Stomach (tissue), 9 donors: Measurements from ENCODE around the gene ATG7. TPM values are rescaled to one million over a fixed set of nuclear protein-coding genes. Genes with fewer than 3 reads are reported as not detected.
A peak's percentile ranks its signal among the peaks of the same experiment; 100 is the strongest.

Experiments used
- DNase-seq, 2 donors: peaks; one replicate each; pipeline versions ENCODE4 v3.0.0 to v3.0.0-alpha.2; 2013 to 2019
- H3K27ac ChIP-seq, 5 donors: fragments of 200-600 bp in 4 of 5; sonication (generic) in 4 of 5; one replicate each; pipeline ENCODE4 v1.5.1; 2013 to 2019; ENCODE audit warnings: mild to moderate bottlenecking in 1 of 5, moderate library complexity in 1 of 5
- H3K27me3 ChIP-seq, 3 donors: fragments of 200-600 bp; sonication (generic); one replicate each; pipeline ENCODE4 v1.5.1; 2017 to 2019; ENCODE audit warnings: mixed run types in 1 of 3
- H3K36me3 ChIP-seq, 4 donors: fragments of 200-600 bp; sonication (generic); 1 replicate in 3 of 4; 2 replicates in 1 of 4; pipeline ENCODE4 v1.5.1; 2016 to 2019
- H3K4me1 ChIP-seq, 4 donors: fragments of 200-600 bp; sonication (generic); one replicate each; pipeline ENCODE4 v1.5.1; 2016 to 2019
- H3K4me3 ChIP-seq, 4 donors: fragments of 200-600 bp; sonication (generic) in 3 of 4; one replicate each; pipeline ENCODE4 v1.5.1; 2016 to 2019; ENCODE audit warnings: mild to moderate bottlenecking in 1 of 4
- H3K9me3 ChIP-seq, 4 donors: fragments of 200-600 bp; sonication (generic); one replicate each; pipeline ENCODE4 v1.5.1; 2016 to 2019
- EP300 ChIP-seq: sonication (generic); formaldehyde crosslinking; IDR thresholded peaks from one replicate; pipeline ENCODE4 v1.6.1; 2017; ENCODE audit warnings: antibody characterized with exemption
- POLR2A ChIP-seq, 4 donors: fragments of 450-650 bp; IDR thresholded peaks; one replicate each; pipeline ENCODE4 v1.6.1; 2016; ENCODE audit warnings: antibody characterized with exemption in 4 of 4, control low read depth in 2 of 4, mild to moderate bottlenecking in 1 of 4, moderate library complexity in 1 of 4
- POLR2AphosphoS5 ChIP-seq, 3 donors: sonication (generic); formaldehyde crosslinking; IDR thresholded peaks; one replicate each; pipeline ENCODE4 v1.6.1; 2016; ENCODE audit warnings: antibody characterized with exemption in 3 of 3
- WGBS, 5 donors: extraction: QIAGEN DNeasy Blood & Tissue Kit in 3 of 5; methylation state at CpG; one replicate each; pipeline versions ENCODE4 v1.1.5 to v1.1.7; 2013 to 2018; 5-methylcytosine and 5-hydroxymethylcytosine counted together
- intact Hi-C: fragments of 100-400 bp; cut with DNase I; formaldehyde crosslinking; loops from one replicate; pipeline ENCODE4 v1.15.1; 2023; ENCODE audit warnings: low total_unique reads
- polyA plus RNA-seq, 3 donors: library from polyadenylated mRNA; stranded (reverse); fragments of 200-250 nt; gene quantifications; one replicate each; pipeline ENCODE4 v1.2.3, GENCODE V29; 2013
- total RNA-seq, 5 donors: library from RNA; depleted of rRNA; stranded (reverse); fragments of >200 nt; gene quantifications; one replicate each; pipeline versions ENCODE4 v1.1.0 to v1.2.3, GENCODE V29; 2014 to 2016
- TF ChIP-seq, protein P1 (sequence below), 7 experiments: fragments of 450-650 bp in 4 of 7; fragments of 200-600 bp in 3 of 7; sonication (generic) in 3 of 7; IDR thresholded peaks; one replicate each; pipeline ENCODE4 v1.5.1; 2016 to 2019; ENCODE audit warnings: antibody characterized with exemption in 7 of 7, control low read depth in 2 of 7, mild to moderate bottlenecking in 1 of 7
- donor health status: healthy with polysubstance abuse.
- donor health status: Bipolar disorder and iron deficiency.
- donor health status: healthy.

Gene ATG7
- total and polyA plus RNA-seq, 8 donors = 6.8 to 167 (median 15.1) TPM

- intact Hi-C loops = no loop called here
These were observed 16.8 kb downstream of the ATG7 start for GRCh38 chr3:11288786-11289637.

GRCh38 chr3:11289864-11290263 is 17.7 kb downstream of the ATG7 start:
- peaks cover 18 to 61% (median 38%) of the 10 kb centered on the region in 4 donors for H3K4me1 ChIP-seq
- DNase-seq = no peak
- intact Hi-C loops = no loop called here
- peaks cover 0 to 4% (median 0%) of the 10 kb centered on the region in 4 donors for H3K36me3 ChIP-seq
- whole genome bisulfite sequencing, 5 donors = 75 to 88% (median 81%) methylated on average over 3 of the region's 3 CpGs
- no peaks in the 10 kb centered on the region for H3K27me3 ChIP-seq
- no peak for TF ChIP-seq EP300
- TF ChIP-seq, protein P1, sequence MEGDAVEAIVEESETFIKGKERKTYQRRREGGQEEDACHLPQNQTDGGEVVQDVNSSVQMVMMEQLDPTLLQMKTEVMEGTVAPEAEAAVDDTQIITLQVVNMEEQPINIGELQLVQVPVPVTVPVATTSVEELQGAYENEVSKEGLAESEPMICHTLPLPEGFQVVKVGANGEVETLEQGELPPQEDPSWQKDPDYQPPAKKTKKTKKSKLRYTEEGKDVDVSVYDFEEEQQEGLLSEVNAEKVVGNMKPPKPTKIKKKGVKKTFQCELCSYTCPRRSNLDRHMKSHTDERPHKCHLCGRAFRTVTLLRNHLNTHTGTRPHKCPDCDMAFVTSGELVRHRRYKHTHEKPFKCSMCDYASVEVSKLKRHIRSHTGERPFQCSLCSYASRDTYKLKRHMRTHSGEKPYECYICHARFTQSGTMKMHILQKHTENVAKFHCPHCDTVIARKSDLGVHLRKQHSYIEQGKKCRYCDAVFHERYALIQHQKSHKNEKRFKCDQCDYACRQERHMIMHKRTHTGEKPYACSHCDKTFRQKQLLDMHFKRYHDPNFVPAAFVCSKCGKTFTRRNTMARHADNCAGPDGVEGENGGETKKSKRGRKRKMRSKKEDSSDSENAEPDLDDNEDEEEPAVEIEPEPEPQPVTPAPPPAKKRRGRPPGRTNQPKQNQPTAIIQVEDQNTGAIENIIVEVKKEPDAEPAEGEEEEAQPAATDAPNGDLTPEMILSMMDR (IDR thresholded peaks at IDR 0.05) = no peak
- no peak for TF ChIP-seq POLR2A (IDR thresholded peaks at IDR 0.05)
- TF ChIP-seq POLR2AphosphoS5 (IDR thresholded peaks at IDR 0.05) = no peak
- H3K27ac ChIP-seq = peak overlapping the region in 4 of 5 donors; percentile 64 to 83 (median 73)
- no peak overlapping the region for H3K4me3 ChIP-seq
- H3K9me3 ChIP-seq = no peaks in the 10 kb centered on the region

More at GRCh38 chr3:11288786-11289637, 16.8 kb downstream of the ATG7 start:
- peak in 1 of 2 donors; percentile 47 for DNase-seq
- Histone ChIP-seq H3K36me3 (peaks cover 0 to 4% (median 2%) of the 10 kb centered on the region in 4 donors), H3K27me3 (no peaks in the 10 kb centered on the region), H3K9me3 (no peaks in the 10 kb centered on the region), H3K27ac (peak overlapping the region; percentile 6 to 83 (median 72)), H3K4me1 (peaks cover 18 to 61% (median 38%) of the 10 kb centered on the region in 4 donors), H3K4me3 (no peak overlapping the region)
- TF ChIP-seq POLR2A (IDR thresholded peaks at IDR 0.05) (no peak), POLR2AphosphoS5 (IDR thresholded peaks at IDR 0.05) (peak in 2 of 3 donors; percentile 2 to 31), EP300 (no peak)
- TF ChIP-seq, protein P1 (IDR thresholded peaks at IDR 0.05) = no peak
- 38 to 61% (median 49%) methylated on average over 7 of the region's 7 CpGs for WGBS, 5 donors

GRCh38 chr3:11290743-11291680 is 18.8 kb downstream of the ATG7 start:
- WGBS, 5 donors = 85 to 90% (median 88%) methylated on average over 11 of the region's 11 CpGs
- DNase-seq = peak in 1 of 2 donors; percentile 39
- no peaks in the 10 kb centered on the region for H3K9me3 ChIP-seq
- H3K27me3 ChIP-seq = no peaks in the 10 kb centered on the region
- intact Hi-C loops = no loop called here
- TF ChIP-seq EP300 (no peak), POLR2AphosphoS5 (IDR thresholded peaks at IDR 0.05) (no peak), POLR2A (IDR thresholded peaks at IDR 0.05) (no peak)
- TF ChIP-seq, protein P1 (IDR thresholded peaks at IDR 0.05) = no peak
- peak overlapping the region in 3 of 5 donors; percentile 10 to 74 (median 28) for H3K27ac ChIP-seq
- no peaks in the 10 kb centered on the region for H3K36me3 ChIP-seq
- H3K4me1 ChIP-seq = peaks cover 18 to 55% (median 37%) of the 10 kb centered on the region in 4 donors
- no peak overlapping the region for H3K4me3 ChIP-seq

GRCh38 chr3:11291808-11292207 is 19.6 kb downstream of the ATG7 start:
- peaks cover 18 to 48% (median 33%) of the 10 kb centered on the region in 4 donors for H3K4me1 ChIP-seq
- peaks cover 0 to 4% (median 0%) of the 10 kb centered on the region in 4 donors for H3K36me3 ChIP-seq
- no peaks in the 10 kb centered on the region for H3K27me3 ChIP-seq
- DNase-seq = peak in 1 of 2 donors; percentile 36
- WGBS, 5 donors = 72 to 86% (median 83%) methylated on average over 5 of the region's 5 CpGs
- H3K4me3 ChIP-seq = no peak overlapping the region
- no peaks in the 10 kb centered on the region for H3K9me3 ChIP-seq
- no peak for TF ChIP-seq POLR2AphosphoS5 (IDR thresholded peaks at IDR 0.05)
- no peak for TF ChIP-seq EP300
- peak overlapping the region in 3 of 5 donors; percentile 16 to 74 (median 28) for H3K27ac ChIP-seq
- intact Hi-C loops = no loop called here
